Measurements from ENCODE around the gene ZFR2.

Gene ZFR2

GRCh38 chr19:3785938-3786824 is 82.7 kb downstream of the ZFR2 start, which contains the start of gene MATK:
Gene MATK, minus strand, starts transcription at chr19:3786381. Its CDS starts 1,246 bp downstream, at chr19:3785135.
- no peak for DNase-seq

- no peak for DNase-seq
Observed at GRCh38 chr19:3785451-3785937, 83.3 kb downstream of the ZFR2 start.

- DNase-seq: no peak
Observed at GRCh38 chr19:3784607-3785450, 84.0 kb downstream of the ZFR2 start.

GRCh38 chr19:3783660-3784584 is 84.9 kb downstream of the ZFR2 start:
- peak in 1 of 2 experiments; percentile 36 for DNase-seq

DNA sequence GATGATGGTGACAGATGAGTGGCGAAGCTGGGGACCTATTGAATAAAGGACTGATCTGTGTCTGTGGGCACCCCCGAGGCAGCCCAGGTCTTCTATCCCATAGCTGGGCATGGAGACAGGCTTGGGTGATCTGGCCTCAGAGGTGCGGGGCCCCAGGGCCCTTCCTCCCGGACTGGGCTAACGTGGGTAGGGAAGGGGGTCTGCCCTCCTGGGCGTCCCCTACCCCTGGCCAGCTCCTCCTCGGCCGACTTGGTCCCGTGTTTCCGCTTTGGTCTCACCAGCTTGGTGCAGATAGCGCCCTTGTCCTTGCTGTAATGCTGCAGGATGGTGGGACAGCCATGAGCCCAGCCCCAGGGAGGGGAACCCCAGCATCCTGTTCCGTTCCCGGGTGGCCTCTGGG is 85.9 kb downstream of the ZFR2 start:
- DNase-seq: no peak

DNA sequence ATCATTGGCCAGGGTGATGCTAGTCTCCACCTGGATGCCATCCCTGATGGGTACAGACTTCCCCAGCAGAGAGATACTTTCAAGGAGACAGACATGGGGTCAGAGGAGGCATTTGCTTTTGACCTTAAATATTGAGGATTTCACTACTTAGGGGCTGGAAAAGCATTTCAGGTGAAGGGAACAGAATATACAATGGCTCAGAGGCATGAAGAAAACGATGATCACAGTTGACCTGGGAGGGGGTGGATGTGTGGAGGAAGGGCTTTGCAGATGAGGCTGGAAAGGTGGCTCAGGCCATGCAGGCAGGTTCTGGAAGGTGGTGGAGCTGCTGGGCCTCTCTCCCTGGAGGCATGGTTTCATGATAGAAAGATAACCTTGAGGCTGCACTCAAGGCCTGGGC is 86.5 kb downstream of the ZFR2 start:
- no peak for DNase-seq

GRCh38 chr19:3781603-3782002 is 87.2 kb downstream of the ZFR2 start:
- DNase-seq: no peak

DNA sequence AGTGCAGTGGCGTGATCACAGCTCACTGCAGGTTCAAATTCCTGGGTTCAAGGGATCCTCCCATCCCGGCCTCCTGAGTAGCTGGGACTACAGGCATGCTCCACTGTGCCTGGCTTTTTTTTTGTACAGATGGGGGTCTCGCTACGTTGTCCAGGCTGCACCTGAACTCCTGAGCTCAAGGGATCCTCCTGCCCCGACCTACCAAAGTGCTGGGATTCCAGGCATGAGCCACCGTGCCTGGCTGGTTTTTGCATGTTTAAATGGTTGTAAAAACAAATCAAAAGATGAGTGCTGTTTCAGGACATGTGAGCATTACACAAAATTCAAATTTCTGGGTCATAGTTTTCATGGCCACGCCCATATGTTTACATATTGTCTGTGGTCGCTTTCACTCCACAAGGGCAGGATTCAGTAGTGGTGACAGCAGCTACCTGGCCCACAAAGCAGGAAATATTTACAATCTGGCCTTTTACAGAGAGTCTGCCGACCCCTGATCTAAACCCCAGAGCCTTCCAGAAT is 88.0 kb downstream of the ZFR2 start:
- no peak for DNase-seq

DNA sequence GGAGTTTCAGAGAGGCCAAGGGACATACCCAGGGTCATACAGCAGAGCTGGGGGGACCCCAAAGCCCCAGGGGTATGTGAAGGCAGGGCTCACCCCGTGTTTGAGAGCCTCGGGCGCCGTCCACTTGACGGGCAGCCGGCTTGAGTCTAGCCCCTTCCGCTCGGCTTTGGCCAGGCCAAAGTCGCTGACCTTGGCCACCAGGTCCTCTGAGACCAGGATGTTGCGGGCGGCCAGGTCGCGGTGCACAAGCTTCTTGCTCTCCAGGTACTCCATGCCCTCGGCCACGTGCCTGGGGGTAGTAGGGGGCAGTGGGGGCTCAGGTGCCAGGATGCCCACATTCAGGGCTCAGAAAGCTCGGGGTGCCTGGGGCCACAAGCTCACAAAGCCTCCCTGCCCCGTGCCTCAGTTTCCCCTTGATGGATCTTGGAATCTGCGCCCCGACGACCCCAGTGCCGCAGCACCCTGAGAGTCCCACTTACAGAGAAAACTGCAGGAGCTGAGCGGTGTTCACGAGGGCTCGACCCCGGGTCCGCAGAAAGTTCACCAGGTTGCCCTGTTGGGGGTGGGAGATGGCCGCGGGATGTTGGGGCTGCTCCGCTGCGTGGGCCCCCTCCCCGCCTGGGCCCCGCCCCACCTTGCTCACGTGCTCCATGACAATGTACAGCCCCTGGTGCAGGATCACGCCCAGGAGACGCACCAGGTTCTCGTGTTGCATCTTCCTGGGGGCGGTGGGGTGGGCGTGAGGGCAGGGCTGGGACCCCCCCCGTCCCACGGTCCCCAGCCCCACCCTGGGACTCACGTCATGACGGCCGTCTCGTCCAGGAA is 89.7 kb downstream of the ZFR2 start:
- DNase-seq: peak in 1 of 2 experiments; percentile 5

- no peak for DNase-seq
Observed at GRCh38 chr19:3778104-3778867, 90.6 kb downstream of the ZFR2 start.

DNA sequence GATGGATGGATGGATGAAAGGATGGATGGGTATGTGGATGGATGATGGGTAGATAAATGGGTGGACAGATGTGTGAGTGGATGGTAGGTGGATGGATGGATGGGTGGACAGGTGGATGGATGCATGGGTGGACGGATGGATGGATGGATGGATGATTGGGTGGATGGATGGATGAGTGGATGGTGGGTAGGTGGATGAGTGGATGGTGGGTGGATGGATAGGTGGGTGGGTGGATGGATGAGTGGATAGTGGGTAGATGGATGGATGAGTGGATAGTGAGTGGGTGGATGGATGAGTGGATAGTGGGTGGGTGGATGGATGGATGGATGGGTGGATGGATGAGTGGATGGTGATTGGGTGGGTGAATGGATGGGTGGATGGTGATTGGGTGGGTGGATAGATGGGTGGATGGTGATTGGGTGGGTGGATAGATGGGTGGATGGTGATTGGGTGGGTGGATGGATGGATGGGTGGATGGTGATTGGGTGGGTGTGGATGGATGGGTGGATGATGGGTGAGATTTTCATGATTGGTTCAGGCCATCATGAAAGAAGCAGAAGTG is 92.3 kb downstream of the ZFR2 start:
- no peak for DNase-seq

DNA sequence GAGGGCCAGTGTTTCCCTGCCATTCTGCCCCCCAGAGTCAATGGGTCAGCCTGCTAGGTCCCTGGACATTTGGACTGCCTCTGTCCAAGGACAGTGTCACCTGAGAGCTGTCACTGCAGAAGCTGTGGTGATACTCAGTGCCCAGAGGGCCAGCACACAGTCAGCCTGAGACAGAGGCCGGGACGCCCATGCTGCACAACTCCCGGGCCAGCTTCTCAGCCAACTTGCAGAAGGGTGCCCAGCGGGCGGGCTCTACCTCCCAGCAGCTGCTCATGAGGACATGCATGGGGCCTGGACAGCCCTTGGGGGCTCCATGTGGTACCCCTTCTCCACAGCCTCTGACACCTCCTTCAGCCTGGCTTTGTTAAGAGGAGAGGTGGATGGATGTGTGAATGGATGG is 93.0 kb downstream of the ZFR2 start:
- DNase-seq: no peak

DNA sequence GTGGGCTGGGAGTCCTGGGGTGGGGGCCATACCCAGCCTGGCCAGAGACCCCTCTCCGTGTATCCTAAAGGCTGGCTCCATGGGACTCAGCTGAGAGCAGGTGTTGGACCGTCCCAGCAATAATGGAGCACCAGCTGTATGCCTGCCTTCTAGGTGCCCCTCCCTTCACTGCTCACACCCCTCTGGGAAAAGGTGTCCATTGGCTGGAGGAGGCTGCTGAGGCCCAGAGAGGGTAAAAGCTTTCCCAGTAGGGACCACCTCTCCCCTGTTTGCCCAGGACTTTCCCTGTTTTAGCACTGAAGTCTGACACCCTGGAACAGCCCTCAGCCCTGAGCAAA is 93.5 kb downstream of the ZFR2 start:
- no peak for DNase-seq

DNA sequence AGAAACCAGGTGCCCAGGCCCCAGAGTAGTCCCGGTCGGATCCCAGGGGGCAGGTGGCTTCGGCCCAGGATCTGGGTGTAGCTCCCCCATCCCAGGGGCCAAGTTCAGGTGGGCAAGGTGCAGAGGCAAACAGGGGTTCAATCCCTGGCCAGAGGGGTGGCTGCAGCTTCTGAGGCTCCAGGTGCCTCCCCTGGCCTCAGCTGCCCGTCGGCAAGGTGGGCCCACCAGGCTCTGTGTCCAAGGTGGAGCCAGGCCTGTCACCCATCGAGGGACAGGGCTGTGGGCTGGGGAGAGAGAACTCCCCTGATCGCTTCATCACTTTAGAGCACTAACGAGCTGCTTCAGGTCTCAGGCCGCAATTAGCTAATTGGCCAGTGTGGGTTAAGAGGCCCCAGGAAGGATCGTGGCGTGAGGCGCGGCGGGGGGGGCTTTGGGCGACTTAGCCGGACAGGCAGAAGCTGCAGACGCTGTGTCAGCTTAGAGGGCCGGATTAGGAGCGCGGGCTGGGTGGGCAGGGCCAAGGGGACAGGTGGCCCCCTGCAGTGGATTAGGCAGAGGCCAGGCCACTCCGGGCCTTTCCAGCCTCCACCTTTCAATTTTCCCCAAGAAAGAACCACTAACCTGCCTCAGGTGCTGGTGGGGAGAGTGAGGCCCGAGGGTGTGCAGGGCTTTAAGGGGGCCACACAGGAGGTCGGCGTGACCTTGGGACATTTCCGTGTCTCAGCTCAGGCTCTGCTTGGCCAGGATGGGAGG is 94.0 kb downstream of the ZFR2 start:
- DNase-seq: no peak

DNA sequence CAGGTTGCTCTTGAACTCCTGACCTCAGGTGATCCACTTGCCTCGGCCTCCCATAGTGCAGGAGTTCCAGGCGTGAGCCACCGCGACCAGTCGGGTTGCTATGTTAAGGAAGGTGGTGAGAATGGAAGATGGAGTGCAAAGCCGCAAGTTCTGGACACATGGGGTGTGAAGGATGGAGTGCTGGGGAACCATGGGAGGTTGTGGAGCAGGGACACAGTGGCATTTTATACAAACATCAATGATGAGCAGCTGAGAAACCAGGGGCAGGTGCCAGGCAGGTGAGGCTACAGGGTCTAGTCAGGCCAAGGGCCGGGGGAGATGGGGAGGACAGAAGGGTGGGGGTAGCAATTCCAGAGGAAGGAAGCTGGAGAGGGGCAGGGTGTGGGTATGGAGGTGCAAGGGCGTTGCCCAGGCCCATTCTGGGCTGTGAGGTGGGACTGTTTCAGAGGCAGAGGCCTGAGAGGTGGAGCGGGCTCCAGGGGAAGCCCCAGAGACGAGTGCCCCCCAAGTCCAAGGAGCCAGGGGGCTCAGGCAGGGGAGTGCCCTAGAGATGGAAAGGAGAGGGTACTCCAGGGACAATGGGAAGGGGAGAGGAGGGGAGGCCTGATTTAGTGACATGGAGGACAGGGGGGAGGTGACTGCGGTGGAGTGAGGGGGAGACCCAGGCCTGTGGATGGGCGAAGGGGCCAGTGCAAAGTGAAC is 94.9 kb downstream of the ZFR2 start:
- no peak for DNase-seq

- no peak for DNase-seq
Observed at GRCh38 chr19:3771906-3772455, 96.9 kb downstream of the ZFR2 start, which contains the start of gene RAX2. Gene RAX2, minus strand, starts transcription at chr19:3772228. Its CDS starts 486 bp downstream, at chr19:3771742.

DNA sequence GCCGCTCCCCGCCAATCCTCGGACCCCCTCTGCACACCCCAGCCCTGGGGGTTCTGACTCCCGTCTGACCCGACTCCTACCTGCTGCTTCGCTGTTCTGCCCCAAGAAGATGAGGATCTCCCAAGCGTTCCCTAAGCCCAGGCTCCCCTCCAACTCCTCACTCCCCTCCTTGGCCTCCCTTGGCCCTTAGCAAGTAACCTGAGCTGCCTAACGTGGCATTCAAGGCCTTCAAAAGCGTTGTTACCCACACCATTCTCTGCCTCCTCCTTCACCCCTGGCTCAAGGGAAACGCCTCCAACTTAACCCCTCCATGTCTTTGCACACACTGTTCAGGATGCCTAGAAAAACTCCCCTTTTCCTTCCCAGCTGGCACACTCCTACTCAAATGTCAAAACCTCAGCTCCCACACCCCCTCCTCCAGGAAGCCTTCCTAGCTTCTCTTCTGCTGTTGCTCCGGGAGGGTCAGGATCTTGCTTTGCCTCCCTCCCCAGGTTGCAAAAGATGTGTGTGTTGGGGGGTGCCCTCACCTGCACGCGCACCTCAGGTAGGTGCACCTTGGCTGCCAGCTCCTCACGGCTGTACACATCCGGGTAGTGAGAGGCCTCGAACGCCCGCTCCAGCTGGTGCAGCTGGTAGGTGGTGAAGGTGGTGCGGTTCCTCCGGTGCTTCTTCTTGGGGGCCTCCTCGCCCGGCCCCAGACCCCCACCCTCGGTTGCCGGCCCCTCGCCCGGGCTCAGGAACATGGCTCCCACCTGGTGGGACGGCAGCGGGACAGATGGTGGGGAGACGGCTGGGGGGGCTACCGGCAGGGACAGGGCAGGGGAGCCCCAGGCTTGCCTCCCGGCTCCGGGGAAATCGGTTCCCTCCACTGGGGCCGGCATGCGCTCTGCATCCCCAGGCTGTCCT is 97.6 kb downstream of the ZFR2 start:
- DNase-seq: no peak
